GM18873 (cell line): ENCODE results near the gene ESR1.
"Not testable (repeated sequence)": the region's sequence is repeated elsewhere in the genome, so short reads cannot be mapped to it uniquely, and the experiment has no call there.

Experiments
- ATAC-seq: cut with Tn5 transposase; IDR thresholded peaks from one replicate; pipeline ENCODE4 v1.9.1; 2021; ENCODE audit warnings: mild to moderate bottlenecking, moderate library complexity, moderate number of reproducible peaks; ENCODE audit not compliant: unreplicated experiment, low FRiP score

ESR1 gene

DNA sequence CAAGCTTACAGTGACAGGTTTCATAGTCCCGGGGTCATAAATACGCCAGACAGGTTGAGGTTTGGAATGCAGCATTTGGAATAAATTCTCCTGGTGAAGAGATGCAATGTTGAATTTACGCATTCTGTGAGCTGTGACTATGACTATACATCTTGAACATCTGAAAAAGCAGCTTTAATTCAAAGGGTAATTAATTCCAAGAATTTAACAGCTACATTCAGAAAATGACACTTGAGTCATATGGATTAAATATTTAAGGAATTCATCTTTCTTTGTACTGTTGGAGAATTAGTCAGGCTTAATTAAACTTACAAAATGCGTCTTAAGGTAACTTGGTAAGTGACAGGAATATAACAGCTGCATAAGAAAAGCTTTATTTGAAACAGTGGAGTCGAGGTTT, 74.7 kb downstream of the ESR1 start:
- ATAC-seq = no peak

DNA sequence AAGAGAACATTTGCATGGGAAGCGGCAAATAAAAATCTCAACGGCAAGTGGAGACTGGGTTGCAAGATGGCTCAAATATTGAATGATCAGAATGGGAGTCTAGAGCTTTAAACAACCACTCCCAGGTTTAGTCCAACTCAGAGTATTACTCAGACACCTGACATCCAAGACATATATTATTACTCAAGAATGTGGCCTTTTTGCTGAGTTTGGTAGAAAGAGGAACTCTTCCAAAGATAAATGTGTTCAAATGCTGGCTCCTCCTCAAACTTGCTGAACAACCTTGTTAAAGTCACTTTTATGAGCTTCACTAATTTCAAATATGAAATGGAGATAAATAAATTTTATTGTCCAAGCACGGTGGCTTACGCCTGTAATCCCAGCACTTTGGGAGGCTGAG, 77.8 kb downstream of the ESR1 start:
- no peak for ATAC-seq

- no peak for ATAC-seq
These were observed 84.0 kb downstream of the ESR1 start for GRCh38 chr6:151891524-151891923.

DNA sequence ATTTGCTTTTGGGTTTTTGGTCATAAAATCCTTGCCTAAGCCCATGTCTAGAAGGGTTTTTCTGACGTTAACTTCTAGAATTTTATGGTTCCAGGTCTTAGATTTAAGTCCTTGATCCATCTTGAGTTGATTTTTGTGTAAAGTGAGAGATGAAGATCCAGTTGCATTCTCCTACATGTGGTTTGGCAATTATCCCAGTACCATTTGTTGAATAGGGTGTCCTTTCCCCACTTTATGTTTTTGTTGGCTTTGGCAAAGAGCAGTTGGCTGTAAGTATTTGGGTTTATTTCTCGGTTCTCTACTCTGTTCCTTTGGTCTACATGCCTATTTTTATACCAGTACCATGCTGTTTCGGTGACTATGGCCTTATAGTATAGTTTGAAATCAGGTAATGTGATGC, 86.9 kb downstream of the ESR1 start:
- ATAC-seq = not testable (repeated sequence)

DNA sequence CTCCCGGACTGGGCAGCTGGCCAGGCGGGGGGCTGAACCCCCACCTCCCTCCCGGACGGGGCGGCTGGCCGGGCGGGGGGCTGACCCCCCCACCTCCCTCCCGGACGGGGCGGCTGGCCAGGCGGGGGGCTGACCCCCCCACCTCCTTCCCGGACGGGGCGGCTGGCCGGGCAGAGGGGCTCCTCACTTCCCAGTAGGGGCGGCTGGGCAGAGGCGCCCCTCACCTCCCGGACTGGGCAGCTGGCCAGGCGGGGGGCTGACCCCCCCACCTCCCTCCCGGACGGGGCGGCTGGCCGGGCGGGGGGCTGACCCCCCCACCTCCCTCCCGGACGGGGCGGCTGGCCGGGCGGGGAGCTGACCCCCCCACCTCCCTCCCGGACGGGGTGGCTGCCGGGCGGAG, 91.7 kb downstream of the ESR1 start:
- ATAC-seq = not testable (repeated sequence)

GRCh38 chr6:151899796-151900195, 92.3 kb downstream of the ESR1 start:
- ATAC-seq = not testable (repeated sequence)

DNA sequence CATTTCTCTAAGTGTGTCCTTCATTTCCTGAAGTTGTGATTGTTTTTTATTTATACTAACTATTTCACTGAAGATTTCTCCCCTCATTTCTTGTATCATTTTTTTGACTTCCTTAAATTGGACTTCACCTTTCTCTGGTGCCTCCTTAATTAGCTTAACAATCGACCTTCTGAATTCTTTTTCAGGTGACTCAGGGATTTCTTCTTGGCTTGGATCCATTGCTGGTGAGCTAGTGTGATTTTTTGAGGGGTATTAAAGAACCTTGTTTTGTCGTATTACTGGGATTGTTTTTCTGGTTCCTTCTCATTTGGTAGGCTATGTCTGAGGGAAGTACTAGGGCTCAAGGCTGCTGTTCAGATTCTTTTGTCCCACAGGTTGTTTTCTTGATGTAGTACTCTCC, 92.8 kb downstream of the ESR1 start:
- no peak for ATAC-seq

DNA sequence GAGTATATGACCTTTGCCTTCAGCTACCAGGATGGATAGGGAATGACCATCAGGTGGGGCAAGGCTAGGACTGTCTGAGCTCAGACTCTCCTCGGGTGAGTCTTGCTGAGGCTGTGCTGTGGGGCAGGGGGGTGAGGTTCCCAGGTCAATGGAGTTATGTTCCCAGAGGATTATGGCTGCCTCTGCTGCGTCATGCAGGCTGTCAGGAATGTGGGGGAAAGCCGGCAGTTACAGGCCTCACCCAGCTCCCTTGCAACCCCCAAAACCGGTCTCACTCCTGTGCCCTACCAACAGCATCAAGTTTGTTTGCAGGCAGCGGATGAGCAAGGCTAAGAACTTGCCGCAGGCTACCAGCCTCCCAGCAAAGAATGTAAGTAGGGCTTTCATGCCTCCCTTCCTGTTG, 93.5 kb downstream of the ESR1 start:
- no peak for ATAC-seq

- no peak for ATAC-seq
These were observed 97.1 kb downstream of the ESR1 start for GRCh38 chr6:151904631-151905030.

DNA sequence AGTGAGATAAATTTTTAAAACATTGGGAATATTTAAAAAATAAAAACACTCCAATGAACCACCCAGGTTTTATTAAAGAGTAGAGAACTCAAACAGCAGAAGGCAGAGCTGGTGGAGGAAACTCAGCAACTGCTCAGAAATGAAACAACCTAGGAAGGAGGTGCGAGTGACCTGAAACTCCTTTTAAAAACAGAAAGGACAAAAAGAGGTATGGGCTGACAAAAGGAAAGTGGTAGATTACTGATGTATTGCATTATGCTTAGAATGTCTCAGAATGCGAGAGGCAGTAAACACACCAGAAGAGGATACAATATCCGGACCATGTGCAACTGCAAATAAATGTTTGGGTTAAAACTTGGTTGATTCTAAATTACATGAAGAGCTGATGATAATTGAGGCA, 97.6 kb downstream of the ESR1 start:
- no peak for ATAC-seq

GRCh38 chr6:151905854-151906253, 98.4 kb downstream of the ESR1 start:
- ATAC-seq = no peak

- ATAC-seq = no peak
These were observed 103.9 kb downstream of the ESR1 start for GRCh38 chr6:151911401-151911800.

DNA sequence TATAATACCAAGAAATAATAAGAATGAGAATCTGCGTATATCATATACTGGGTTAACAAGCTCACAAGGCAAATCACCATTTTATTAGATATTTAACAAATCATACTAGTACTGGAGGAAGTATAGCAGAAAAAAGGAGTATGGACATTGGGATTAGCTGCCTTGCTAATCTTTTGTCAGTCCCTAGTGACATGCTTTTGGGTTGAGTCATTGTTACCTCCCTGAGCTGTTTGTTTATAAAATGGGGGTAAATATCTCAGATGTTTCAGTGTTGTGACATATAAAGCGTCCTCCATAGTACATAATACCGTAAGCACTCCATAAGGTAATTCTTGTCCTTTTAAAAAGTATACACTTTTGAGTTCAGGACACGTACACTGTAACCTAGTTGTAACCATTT, 107.0 kb downstream of the ESR1 start:
- ATAC-seq = no peak

DNA sequence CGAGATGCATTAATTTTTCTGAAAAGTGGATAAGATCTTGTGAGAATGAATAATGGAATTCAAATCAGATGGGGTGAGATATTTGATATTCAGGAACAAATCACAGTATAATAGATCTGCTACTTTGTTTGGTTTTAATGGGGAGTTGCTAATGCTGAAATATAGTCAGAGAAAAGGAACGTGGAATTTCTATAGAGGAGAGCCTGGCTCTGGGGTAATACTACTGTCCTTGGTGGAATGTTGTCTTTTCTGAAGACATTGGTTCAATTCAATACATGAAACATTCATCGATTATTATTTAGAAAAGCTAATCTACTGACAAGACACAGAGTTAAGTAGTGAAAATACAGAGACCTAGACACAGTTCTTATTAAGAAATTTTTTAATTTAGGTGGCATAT, 108.6 kb downstream of the ESR1 start:
- ATAC-seq = no peak

- ATAC-seq = no peak
These were observed 109.2 kb downstream of the ESR1 start for GRCh38 chr6:151916680-151917164.

DNA sequence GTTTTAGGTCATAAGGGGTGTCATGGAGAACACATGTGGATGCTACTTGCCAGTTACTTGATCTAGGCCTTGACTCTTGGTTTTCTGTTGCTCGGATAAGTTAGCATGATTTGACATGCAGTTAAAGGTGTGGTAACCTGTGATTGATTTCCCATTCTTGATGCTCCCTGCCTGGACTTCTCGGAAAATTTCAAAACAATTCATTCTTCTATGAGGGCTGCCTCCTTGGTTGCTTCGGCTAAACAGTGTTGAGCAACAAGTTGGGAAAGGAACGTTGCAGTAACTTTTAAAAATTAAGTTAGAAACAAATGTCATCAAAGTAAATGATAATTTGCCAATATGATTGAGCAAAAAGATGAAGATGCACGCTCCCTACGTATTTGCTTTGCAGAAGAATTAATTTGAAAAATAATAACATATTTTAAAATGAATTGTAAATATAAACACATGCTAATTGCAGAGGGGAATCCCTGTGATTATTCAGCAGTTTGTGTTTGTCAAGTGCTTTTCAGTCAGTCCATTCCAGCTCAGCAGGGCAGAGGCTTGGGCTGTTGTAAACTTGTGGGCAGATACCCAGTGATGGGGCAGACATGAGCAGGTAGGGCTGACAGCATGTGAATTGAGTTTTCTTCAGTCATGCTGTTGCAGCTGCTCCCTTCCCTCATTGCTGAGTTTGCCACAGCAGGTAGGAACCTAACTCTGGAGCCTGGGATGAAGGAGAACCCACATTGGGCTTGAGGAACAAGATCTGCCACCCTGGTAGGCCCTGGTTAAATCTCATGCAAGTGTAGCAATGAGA, 110.2 kb downstream of the ESR1 start:
- ATAC-seq = no peak

DNA sequence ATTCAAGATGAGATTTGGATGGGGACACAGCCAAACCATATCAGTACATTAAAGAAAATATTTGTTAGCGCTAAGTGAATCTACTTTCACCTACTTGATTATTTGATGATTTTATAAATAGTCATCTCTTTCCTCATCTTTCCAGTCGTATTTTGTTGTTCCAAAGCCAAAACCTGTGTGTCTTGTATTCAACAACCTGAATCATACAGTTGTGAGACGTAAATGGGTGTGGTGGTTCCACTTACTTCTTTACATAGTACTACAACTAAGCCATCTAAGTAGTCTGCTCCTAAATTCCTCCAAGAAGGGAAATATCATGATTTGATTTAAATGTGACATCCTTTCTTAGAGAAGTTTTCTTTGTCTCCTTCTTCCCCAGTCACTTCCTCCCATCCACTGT, 132.8 kb downstream of the ESR1 start:
- ATAC-seq = no peak

- ATAC-seq = no peak
These were observed 140.7 kb downstream of the ESR1 start for GRCh38 chr6:151948002-151948743.

- ATAC-seq = no peak
These were observed 150.8 kb downstream of the ESR1 start for GRCh38 chr6:151958332-151958731.

DNA sequence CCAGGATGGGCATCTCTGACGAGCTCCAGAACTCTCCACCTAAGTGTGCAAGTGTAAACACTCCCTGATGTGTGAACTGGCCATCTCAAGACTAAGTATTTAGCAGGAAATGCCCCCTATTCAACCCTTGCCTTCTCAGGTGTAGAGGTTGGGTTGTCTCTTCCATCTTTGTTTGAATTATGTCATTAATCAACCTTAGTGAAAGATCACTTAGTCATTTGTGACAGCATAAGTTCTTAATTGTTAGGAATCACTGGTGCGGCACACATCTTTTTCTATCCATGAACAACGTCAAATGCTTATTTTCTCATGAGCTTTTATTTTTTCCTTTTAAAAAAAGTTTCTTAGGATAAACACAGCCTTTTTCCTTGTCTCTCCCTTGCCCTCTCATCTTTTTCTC, 151.6 kb downstream of the ESR1 start:
- no peak for ATAC-seq

DNA sequence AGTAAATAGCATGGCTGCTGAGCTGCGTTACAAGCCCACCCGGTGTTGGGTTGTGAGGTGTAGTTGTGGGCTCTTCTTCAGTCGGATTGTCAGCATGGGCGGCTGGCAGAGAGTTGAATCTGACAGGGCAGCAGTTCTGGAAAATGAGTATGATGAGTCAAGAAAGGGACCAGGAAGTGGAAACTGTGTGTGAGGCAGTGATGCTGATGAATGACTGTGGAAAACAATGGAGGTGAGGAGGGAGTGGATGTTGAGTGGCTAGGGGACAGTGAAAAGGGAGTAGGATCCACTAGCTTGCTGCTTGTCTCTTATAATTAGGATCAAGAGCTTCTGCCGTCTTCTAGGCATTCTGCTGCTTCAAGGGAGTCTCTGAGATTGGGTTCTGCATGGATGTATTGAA, 154.3 kb downstream of the ESR1 start:
- no peak for ATAC-seq
